Rectal smooth muscle tissue (tissue), 1 donor: Measurements from ENCODE around the gene RNF175.

Source experiments
- H3K27ac ChIP-seq: one replicate; pipeline ENCODE4 v1.7.0; 2013; ENCODE audit warnings: low read depth, low read length, inconsistent platforms
- H3K27me3 ChIP-seq: one replicate; pipeline ENCODE4 v1.7.0; 2013; ENCODE audit warnings: low read length; ENCODE audit not compliant: control insufficient read depth, insufficient read depth
- H3K36me3 ChIP-seq: one replicate; pipeline ENCODE4 v1.7.0; 2013; ENCODE audit warnings: low read length; ENCODE audit not compliant: control insufficient read depth, insufficient read depth
- H3K4me1 ChIP-seq: one replicate; pipeline ENCODE4 v1.7.0; 2013; ENCODE audit warnings: low read length; ENCODE audit not compliant: control insufficient read depth, insufficient read depth
- H3K4me3 ChIP-seq: one replicate; pipeline ENCODE4 v1.7.0; 2013; ENCODE audit warnings: low read length
- H3K9ac ChIP-seq: one replicate; pipeline ENCODE4 v1.7.0; 2013; ENCODE audit warnings: low read length

The RNF175 gene

GRCh38 chr4:153790962-153791551 is 31.2 kb upstream of the RNF175 start:
- H3K27ac ChIP-seq: no peak overlapping the region
- H3K4me3 ChIP-seq: peak overlapping the region; percentile 44
- no peak overlapping the region for H3K9ac ChIP-seq
- peaks cover 4% of the 10 kb centered on the region for H3K4me1 ChIP-seq
- no peaks in the 10 kb centered on the region for H3K36me3 ChIP-seq
- H3K27me3 ChIP-seq: peaks cover 46% of the 10 kb centered on the region

- no peak overlapping the region for H3K4me3 ChIP-seq
- H3K36me3 ChIP-seq: no peaks in the 10 kb centered on the region
- no peak overlapping the region for H3K9ac ChIP-seq
- H3K27me3 ChIP-seq: peaks cover 46% of the 10 kb centered on the region
- H3K4me1 ChIP-seq: peaks cover 4% of the 10 kb centered on the region
- no peak overlapping the region for H3K27ac ChIP-seq
Observed at GRCh38 chr4:153790500-153790865, 30.7 kb upstream of the RNF175 start.

GRCh38 chr4:153789741-153790499 is 30.1 kb upstream of the RNF175 start:
- Histone ChIP-seq H3K4me3 (peak overlapping the region; percentile 32), H3K4me1 (peaks cover 4% of the 10 kb centered on the region), H3K27ac (no peak overlapping the region), H3K9ac (no peak overlapping the region), H3K27me3 (peaks cover 46% of the 10 kb centered on the region), H3K36me3 (no peaks in the 10 kb centered on the region)

GRCh38 chr4:153788413-153789276 is 28.8 kb upstream of the RNF175 start, which contains the start of gene SFRP2:
Gene SFRP2, minus strand, starts transcription at chr4:153789083. Its CDS starts 248 bp downstream, at chr4:153788835.
- Histone ChIP-seq H3K4me3 (peak within 1 kb of the TSS; percentile 32), H3K36me3 (no peaks in the 10 kb centered on the region), H3K4me1 (peaks cover 4% of the 10 kb centered on the region), H3K9ac (no peak within 1 kb of the TSS), H3K27ac (no peak within 1 kb of the TSS), H3K27me3 (peaks cover 46% of the 10 kb centered on the region)

- Histone ChIP-seq H3K36me3 (no peaks in the 10 kb centered on the region), H3K9ac (no peak overlapping the region), H3K27ac (no peak overlapping the region), H3K4me3 (peak overlapping the region; percentile 32), H3K27me3 (peaks cover 45% of the 10 kb centered on the region), H3K4me1 (peaks cover 4% of the 10 kb centered on the region)
Observed at GRCh38 chr4:153788051-153788412, 28.2 kb upstream of the RNF175 start.

GRCh38 chr4:153787575-153787974 is 27.8 kb upstream of the RNF175 start:
- H3K27me3 ChIP-seq: peaks cover 41% of the 10 kb centered on the region
- H3K36me3 ChIP-seq: no peaks in the 10 kb centered on the region
- no peak overlapping the region for H3K27ac ChIP-seq
- H3K4me1 ChIP-seq: peaks cover 4% of the 10 kb centered on the region
- H3K4me3 ChIP-seq: no peak overlapping the region
- no peak overlapping the region for H3K9ac ChIP-seq

- no peak overlapping the region for H3K9ac ChIP-seq
- no peak overlapping the region for H3K27ac ChIP-seq
- H3K4me3 ChIP-seq: no peak overlapping the region
- no peaks in the 10 kb centered on the region for H3K36me3 ChIP-seq
- H3K4me1 ChIP-seq: peaks cover under 1% of the 10 kb centered on the region
- peaks cover 38% of the 10 kb centered on the region for H3K27me3 ChIP-seq
Observed at GRCh38 chr4:153787061-153787560, 27.3 kb upstream of the RNF175 start.

- Histone ChIP-seq H3K36me3 (no peaks in the 10 kb centered on the region), H3K27me3 (peaks cover 29% of the 10 kb centered on the region), H3K4me3 (no peak overlapping the region), H3K4me1 (no peaks in the 10 kb centered on the region), H3K27ac (no peak overlapping the region), H3K9ac (no peak overlapping the region)
Observed at GRCh38 chr4:153785910-153786721, 26.3 kb upstream of the RNF175 start.

GRCh38 chr4:153784166-153784699 is 24.4 kb upstream of the RNF175 start:
- Histone ChIP-seq H3K36me3 (no peaks in the 10 kb centered on the region), H3K27ac (no peak overlapping the region), H3K27me3 (peaks cover 15% of the 10 kb centered on the region), H3K4me3 (no peak overlapping the region), H3K4me1 (no peaks in the 10 kb centered on the region), H3K9ac (no peak overlapping the region)

- Histone ChIP-seq H3K36me3 (no peaks in the 10 kb centered on the region), H3K9ac (no peak overlapping the region), H3K4me3 (no peak overlapping the region), H3K27ac (no peak overlapping the region), H3K27me3 (peaks cover 4% of the 10 kb centered on the region), H3K4me1 (no peaks in the 10 kb centered on the region)
Observed at GRCh38 chr4:153782581-153782980, 22.8 kb upstream of the RNF175 start.

- Histone ChIP-seq H3K4me1 (no peaks in the 10 kb centered on the region), H3K27me3 (peaks cover 4% of the 10 kb centered on the region), H3K27ac (no peak overlapping the region), H3K9ac (no peak overlapping the region), H3K36me3 (no peaks in the 10 kb centered on the region), H3K4me3 (no peak overlapping the region)
Observed at GRCh38 chr4:153781717-153782416, 22.0 kb upstream of the RNF175 start.
